Loucy (cell line): Measurements from ENCODE around the gene RAB6C.

ENCODE experiments used
- EZH2phosphoT487 ChIP-seq: fragments of 200-600 bp; IDR thresholded peaks from 2 replicates; pipeline ENCODE4 v1.6.1; 2018; ENCODE audit warnings: antibody characterized with exemption, mild to moderate bottlenecking, moderate library complexity, borderline replicate concordance
- TF ChIP-seq, protein P1 (sequence below): fragments of 200-600 bp; sonication (generic); conservative IDR thresholded peaks from 2 replicates; pipeline ENCODE4 v1.5.1; 2014; ENCODE audit warnings: mild to moderate bottlenecking, antibody characterized with exemption, low read length

- TF ChIP-seq, protein P1, sequence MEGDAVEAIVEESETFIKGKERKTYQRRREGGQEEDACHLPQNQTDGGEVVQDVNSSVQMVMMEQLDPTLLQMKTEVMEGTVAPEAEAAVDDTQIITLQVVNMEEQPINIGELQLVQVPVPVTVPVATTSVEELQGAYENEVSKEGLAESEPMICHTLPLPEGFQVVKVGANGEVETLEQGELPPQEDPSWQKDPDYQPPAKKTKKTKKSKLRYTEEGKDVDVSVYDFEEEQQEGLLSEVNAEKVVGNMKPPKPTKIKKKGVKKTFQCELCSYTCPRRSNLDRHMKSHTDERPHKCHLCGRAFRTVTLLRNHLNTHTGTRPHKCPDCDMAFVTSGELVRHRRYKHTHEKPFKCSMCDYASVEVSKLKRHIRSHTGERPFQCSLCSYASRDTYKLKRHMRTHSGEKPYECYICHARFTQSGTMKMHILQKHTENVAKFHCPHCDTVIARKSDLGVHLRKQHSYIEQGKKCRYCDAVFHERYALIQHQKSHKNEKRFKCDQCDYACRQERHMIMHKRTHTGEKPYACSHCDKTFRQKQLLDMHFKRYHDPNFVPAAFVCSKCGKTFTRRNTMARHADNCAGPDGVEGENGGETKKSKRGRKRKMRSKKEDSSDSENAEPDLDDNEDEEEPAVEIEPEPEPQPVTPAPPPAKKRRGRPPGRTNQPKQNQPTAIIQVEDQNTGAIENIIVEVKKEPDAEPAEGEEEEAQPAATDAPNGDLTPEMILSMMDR = peak; percentile 64
- TF ChIP-seq EZH2phosphoT487 = no peak
These were observed 43.0 kb upstream of the RAB6C start for GRCh38 chr2:129936334-129936934.
